GM23338 (cell line): Measurements from ENCODE around the gene E2F3. TPM values are rescaled to one million over a fixed set of nuclear protein-coding genes. Genes with fewer than 3 reads are reported as not detected.

ENCODE experiments used
- ATAC-seq: fragments of 200-7000 bp; cut with Tn5 transposase; 3 replicates; pipeline ENCODE4 v1.9.1; 2020
- DNase-seq: peaks from one replicate; pipeline ENCODE4 v3.0.0-alpha.2; 2015; ENCODE audit warnings: low spot score
- H2AFZ ChIP-seq: fragments of 200-600 bp; sonication (generic); 2 replicates; pipeline ENCODE4 v1.8.0; 2016; ENCODE audit warnings: antibody characterized with exemption, mild to moderate bottlenecking, moderate library complexity
- H3F3A ChIP-seq: fragments of 200-600 bp; sonication (generic); replicated peaks from 2 replicates; pipeline ENCODE4 v1.8.0; 2017; ENCODE audit warnings: antibody characterized with exemption, mixed run types, low read depth
- H3K27ac ChIP-seq: fragments of 200-600 bp; sonication (generic); 2 replicates; pipeline ENCODE4 v1.6.1; 2016; ENCODE audit warnings: low read depth
- H3K27me3 ChIP-seq: fragments of 200-600 bp; sonication (generic); 2 replicates; pipeline ENCODE4 v1.8.0; 2016; ENCODE audit warnings: mild to moderate bottlenecking, mixed run types, moderate library complexity; ENCODE audit not compliant: insufficient read depth
- H3K36me3 ChIP-seq: fragments of 200-600 bp; sonication (generic); 2 replicates; pipeline ENCODE4 v1.8.0; 2016; ENCODE audit warnings: mild to moderate bottlenecking; ENCODE audit not compliant: insufficient read depth
- H3K4me1 ChIP-seq: fragments of 200-600 bp; sonication (generic); 2 replicates; pipeline ENCODE4 v1.8.0; 2016; ENCODE audit warnings: mild to moderate bottlenecking, moderate library complexity; ENCODE audit not compliant: insufficient read depth
- H3K4me2 ChIP-seq: fragments of 200-600 bp; sonication (generic); 2 replicates; pipeline ENCODE4 v1.7.1; 2017; ENCODE audit warnings: mixed run types
- H3K4me3 ChIP-seq: fragments of 200-600 bp; sonication (generic); 2 replicates; pipeline ENCODE4 v1.6.1; 2016; ENCODE audit warnings: mixed run types
- H3K79me2 ChIP-seq: fragments of 200-600 bp; sonication (generic); replicated peaks from 2 replicates; pipeline ENCODE4 v1.8.0; 2017; ENCODE audit warnings: mild to moderate bottlenecking; ENCODE audit not compliant: insufficient read depth
- H3K9me2 ChIP-seq: fragments of 200-600 bp; sonication (generic); 2 replicates; pipeline ENCODE4 v1.8.0; 2017; ENCODE audit not compliant: insufficient read depth
- H4K20me1 ChIP-seq: fragments of 200-600 bp; sonication (generic); replicated peaks from 2 replicates; pipeline ENCODE4 v1.8.0; 2017; ENCODE audit warnings: mild to moderate bottlenecking; ENCODE audit not compliant: insufficient read depth
- H3K27ac Mint-ChIP-seq: 2 replicates; pipeline ENCODE4 v1.8.0; 2020; ENCODE audit warnings: inconsistent platforms, mild to moderate bottlenecking, moderate library complexity, mixed read lengths
- H3K27me3 Mint-ChIP-seq: 3 replicates; pipeline ENCODE4 v1.8.0; 2022; ENCODE audit warnings: low read depth, mild to moderate bottlenecking, moderate library complexity, mixed read lengths, inconsistent platforms; ENCODE audit not compliant: insufficient read depth, poor library complexity
- H3K36me3 Mint-ChIP-seq: 3 replicates; pipeline ENCODE4 v1.8.0; 2021; ENCODE audit warnings: low read depth, mild to moderate bottlenecking, inconsistent platforms, moderate library complexity, mixed read lengths
- H3K4me1 Mint-ChIP-seq: 3 replicates; pipeline ENCODE4 v1.8.0; 2020; ENCODE audit warnings: mild to moderate bottlenecking, inconsistent platforms, mixed read lengths
- H3K4me3 Mint-ChIP-seq: 3 replicates; pipeline ENCODE4 v1.8.0; 2021; ENCODE audit warnings: moderate library complexity, mild to moderate bottlenecking, inconsistent platforms, mixed read lengths
- H3K9me3 Mint-ChIP-seq: 3 replicates; pipeline ENCODE4 v1.8.0; 2020; ENCODE audit warnings: moderate library complexity, mild to moderate bottlenecking, inconsistent platforms, mixed read lengths
- EZH2 ChIP-seq: fragments of 200-600 bp; sonication (generic); IDR thresholded peaks from one replicate; pipeline ENCODE4 v1.8.0; 2017; ENCODE audit warnings: antibody characterized with exemption, mild to moderate bottlenecking, low read depth; ENCODE audit not compliant: unreplicated experiment
- EZH2phosphoT487 ChIP-seq: fragments of 200-600 bp; sonication (generic); IDR thresholded peaks from one replicate; pipeline ENCODE4 v1.8.1; 2018; ENCODE audit warnings: antibody characterized with exemption; ENCODE audit not compliant: unreplicated experiment
- JUNB ChIP-seq: IDR thresholded peaks from one replicate; pipeline ENCODE4 v1.6.1; 2016; ENCODE audit warnings: antibody characterized with exemption; ENCODE audit not compliant: unreplicated experiment
- STAT1 ChIP-seq: IDR thresholded peaks from one replicate; pipeline ENCODE4 v1.6.1; 2016; ENCODE audit warnings: antibody characterized with exemption; ENCODE audit not compliant: unreplicated experiment
- ZNF462 ChIP-seq: fragments of 250-450 bp; sonication (Bioruptor Pico); IDR thresholded peaks from 2 replicates; pipeline ENCODE4 v1.5.0; 2020; ENCODE audit warnings: mild to moderate bottlenecking, moderate library complexity
- polyA plus RNA-seq: library from polyadenylated mRNA; unstranded; fragments of >200 nt; fragmentation: Nextera tagmentation; extraction: Ambion mirVana; gene quantifications from 2 replicates; pipeline ENCODE4 v1.2.1, GENCODE V29; 2016
- total RNA-seq: library from RNA; depleted of rRNA; stranded (reverse); fragments of >200 nt; shearing (Covaris generic); gene quantifications from 2 replicates; pipeline ENCODE4 v1.2.3, GENCODE V29; 2014

Gene E2F3
- total and polyA plus RNA-seq, 2 experiments from 2014 or later, result 27.2 to 33.5 TPM

GRCh38 chr6:20370801-20371200 is 30.9 kb upstream of the E2F3 start (continued):
- no peak for TF ChIP-seq ZNF462 (CRISPR knock-in tag)

GRCh38 chr6:20375436-20375835 is 26.2 kb upstream of the E2F3 start:
- Mint-ChIP-seq H3K4me3 (no peak overlapping the region), H3K27ac (no peak overlapping the region), H3K9me3 (no peaks in the 10 kb centered on the region), H3K36me3 (no peaks in the 10 kb centered on the region), H3K27me3 (no peaks in the 10 kb centered on the region), H3K4me1 (peaks cover 9% of the 10 kb centered on the region; the same call in 1 of the 3 replicates)
- no peak overlapping the region for H2AFZ ChIP-seq
- no peak overlapping the region for H3K27ac ChIP-seq
- no peaks in the 10 kb centered on the region for H3K27me3 ChIP-seq
- TF ChIP-seq EZH2, result no peak
- TF ChIP-seq STAT1, result no peak
- no peak for TF ChIP-seq ZNF462 (CRISPR knock-in tag)
- no peak for TF ChIP-seq JUNB
- no peak for TF ChIP-seq EZH2phosphoT487
- no peaks in the 10 kb centered on the region for H3K36me3 ChIP-seq
- no peaks in the 10 kb centered on the region for H3K79me2 ChIP-seq
- no peak overlapping the region for H3K4me2 ChIP-seq
- no peak overlapping the region for H3K4me3 ChIP-seq
- no peaks in the 10 kb centered on the region for H4K20me1 ChIP-seq
- DNase-seq (no peak), ATAC-seq (no peak)
- peaks cover 23% of the 10 kb centered on the region for H3K9me2 ChIP-seq
- H3F3A ChIP-seq, result no peaks in the 10 kb centered on the region
- H3K4me1 ChIP-seq, result no peaks in the 10 kb centered on the region
